Measurements from ENCODE around the gene ERICH6. TPM values are rescaled to one million over a fixed set of nuclear protein-coding genes. Genes with fewer than 3 reads are reported as not detected.

The ERICH6 gene
- total and polyA plus RNA-seq, 11 donors: 0.32 to 0.54 TPM; not detected in 9

GRCh38 chr3:150741497-150742140 is 37.9 kb upstream of the ERICH6 start:
- H3K27ac ChIP-seq: peak overlapping the region in 3 of 12 donors; percentile 5 to 14 (median 8)
- H3K4me1 ChIP-seq: peaks cover 0 to 59% (median 33%) of the 10 kb centered on the region in 12 donors
- WGBS, 4 donors: 71 to 80% (median 75%) methylated on average over 5 of the region's 5 CpGs
- TF ChIP-seq CTCF (IDR thresholded peaks at IDR 0.05): no peak
- no peak for TF ChIP-seq POLR2A (IDR thresholded peaks at IDR 0.05)
- DNase-seq (no peak), ATAC-seq (no peak)
- intact Hi-C loops (cut with DNase I): no loop called here
- no peak overlapping the region for H3K4me3 ChIP-seq
- no peaks in the 10 kb centered on the region for H3K9me3 ChIP-seq
- peaks cover 0 to 22% (median 17%) of the 10 kb centered on the region in 9 donors for H3K36me3 ChIP-seq
- H3K27me3 ChIP-seq: no peaks in the 10 kb centered on the region

- no peaks in the 10 kb centered on the region for H3K9me3 ChIP-seq
- TF ChIP-seq CTCF (IDR thresholded peaks at IDR 0.05) (no peak), POLR2A (IDR thresholded peaks at IDR 0.05) (no peak)
- 65 to 73% (median 72%) methylated on average over 12 of the region's 12 CpGs for WGBS, 4 donors
- H3K27me3 ChIP-seq: no peaks in the 10 kb centered on the region
- H3K4me1 ChIP-seq: peaks cover 0 to 59% (median 32%) of the 10 kb centered on the region in 12 donors
- H3K36me3 ChIP-seq: peaks cover 0 to 22% (median 17%) of the 10 kb centered on the region in 9 donors
- intact Hi-C loops (cut with DNase I): no loop called here
- peak overlapping the region in 4 of 12 donors; percentile 8 to 70 (median 17) for H3K27ac ChIP-seq
- no peak overlapping the region for H3K4me3 ChIP-seq
- DNase-seq (peak in 1 of 5 donors; percentile 39), ATAC-seq (peak in 3 of 4 donors; percentile 33 to 47 (median 37))
Measured at GRCh38 chr3:150740733-150741496, 37.2 kb upstream of the ERICH6 start.

- intact Hi-C loops (cut with DNase I): loop anchor here in 1 of 10 donors (5.0 kb wide), 1 partner anchor 32 kb away; no protein-coding TSS in a partner anchor
- H3K4me1 ChIP-seq: peaks cover 0 to 67% (median 34%) of the 10 kb centered on the region in 12 donors
- ATAC-seq: no peak
Measured at GRCh38 chr3:150739877-150740645, 36.3 kb upstream of the ERICH6 start.

More at GRCh38 chr3:150739877-150740645, 36.3 kb upstream of the ERICH6 start:
- WGBS, 4 donors: 88 to 92% (median 90%) methylated on average over 8 of the region's 8 CpGs
- DNase-seq: no peak
- H3K4me3 ChIP-seq: no peak overlapping the region
- no peak for TF ChIP-seq CTCF (IDR thresholded peaks at IDR 0.05)
- H3K27ac ChIP-seq: peak overlapping the region in 1 of 12 donors; percentile 70
- H3K27me3 ChIP-seq: no peaks in the 10 kb centered on the region
- peaks cover 0 to 22% (median 17%) of the 10 kb centered on the region in 9 donors for H3K36me3 ChIP-seq
- H3K9me3 ChIP-seq: no peaks in the 10 kb centered on the region
